HEK293T (cell line): ENCODE data around the gene MCM8.

Experiments
- BHLHE40 ChIP-seq: fragments of 450-650 bp; IDR thresholded peaks from 2 replicates; pipeline ENCODE4 v1.6.1; 2016; ENCODE audit warnings: mild to moderate bottlenecking, moderate library complexity, borderline replicate concordance
- ELF4 ChIP-seq: fragments of 450-650 bp; IDR thresholded peaks from 2 replicates; pipeline ENCODE4 v1.6.1; 2017; ENCODE audit warnings: antibody characterized with exemption
- FOXA1 ChIP-seq: fragments of 450-650 bp; IDR thresholded peaks from 2 replicates; pipeline ENCODE4 v1.6.1; 2016; ENCODE audit warnings: mild to moderate bottlenecking
- FOXM1 ChIP-seq: fragments of 450-650 bp; IDR thresholded peaks from 2 replicates; pipeline ENCODE4 v1.6.1; 2017; ENCODE audit warnings: mild to moderate bottlenecking, borderline replicate concordance
- HDGF ChIP-seq: fragments of 450-650 bp; IDR thresholded peaks from 2 replicates; pipeline ENCODE4 v1.6.1; 2017; ENCODE audit warnings: antibody characterized with exemption, borderline replicate concordance
- L3MBTL2 ChIP-seq: fragments of 450-650 bp; conservative IDR thresholded peaks from 2 replicates; pipeline ENCODE4 v1.6.1; 2016; ENCODE audit warnings: mild to moderate bottlenecking
- LEF1 ChIP-seq: fragments of 450-650 bp; IDR thresholded peaks from 2 replicates; pipeline ENCODE4 v1.6.1; 2017; ENCODE audit warnings: mild to moderate bottlenecking, borderline replicate concordance
- NFRKB ChIP-seq: fragments of 450-650 bp; IDR thresholded peaks from 2 replicates; pipeline ENCODE4 v1.6.1; 2016; ENCODE audit warnings: mild to moderate bottlenecking, moderate library complexity
- SP1 ChIP-seq: fragments of 450-650 bp; IDR thresholded peaks from 2 replicates; pipeline ENCODE4 v1.6.1; 2017
- TARDBP ChIP-seq: fragments of 450-650 bp; IDR thresholded peaks from 2 replicates; pipeline ENCODE4 v1.6.1; 2016

DNA sequence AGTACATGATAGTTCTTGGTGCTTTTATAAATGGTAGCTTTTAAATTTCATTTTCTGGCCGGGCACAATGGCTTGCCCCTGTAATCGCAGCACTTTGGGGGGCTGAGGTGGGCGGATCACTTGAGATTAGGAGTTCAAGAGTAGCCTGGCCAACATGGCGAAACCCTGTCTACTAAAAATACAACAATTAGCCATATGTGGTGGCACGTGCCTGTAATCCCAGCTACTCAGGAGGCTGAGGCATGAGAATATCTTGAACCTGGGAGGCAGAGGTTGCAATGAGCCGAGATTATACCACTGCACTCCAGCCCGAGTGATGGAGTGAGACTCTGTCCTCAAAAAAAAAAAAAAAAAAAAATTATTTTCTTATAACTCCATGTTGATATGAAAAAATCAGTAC, 67.4 kb downstream of the MCM8 start:
- TF ChIP-seq HDGF: no peak
- no peak for TF ChIP-seq TARDBP
- TF ChIP-seq FOXM1: no peak
- TF ChIP-seq BHLHE40: no peak
- TF ChIP-seq ELF4: no peak
- no peak for TF ChIP-seq L3MBTL2
- TF ChIP-seq NFRKB: no peak
- TF ChIP-seq LEF1: no peak
- TF ChIP-seq SP1: no peak
- TF ChIP-seq FOXA1: no peak
